Measurements from ENCODE around the gene COG7. TPM values are rescaled to one million over a fixed set of nuclear protein-coding genes. Genes with fewer than 3 reads are reported as not detected.

COG7 gene
- total RNA-seq, 1 experiment from 2014 or later = 22.1 TPM

GRCh38 chr16:23375643-23376042 lies 77.3 kb downstream of the COG7 start:
- no TSS peak for BruUV-seq (replicated peaks)
- H3K27me3 ChIP-seq (ENCODE audit: insufficient read depth, low read length) = no peaks in the 10 kb centered on the region
- no peaks in the 10 kb centered on the region for H3K4me1 ChIP-seq (ENCODE audit: control insufficient read depth in 1 of 2, insufficient read depth in 2 of 2, low read length in 2 of 2)
- H2AFZ ChIP-seq (ENCODE audit: low read depth, low read length, poor library complexity, severe bottlenecking) = no peak overlapping the region
- H3K4me2 ChIP-seq (ENCODE audit: low read length) = no peak overlapping the region
- no peak overlapping the region for H3K27ac ChIP-seq (ENCODE audit: low read depth, low read length)
- no peak for DNase-seq (ENCODE audit: low read depth, low spot score)
- ChIA-PET CTCF (no interaction called here), POLR2A (no interaction called here), RAD21 (ENCODE audit: low non-redundant PET in 1 of 2, low total read pairs in 2 of 2, uncharacterized antibody in 2 of 2, unreplicated experiment in 2 of 2) (no interaction called here)
- H4K20me1 ChIP-seq (ENCODE audit: insufficient read depth) = no peaks in the 10 kb centered on the region
- no peaks in the 10 kb centered on the region for H3K36me3 ChIP-seq (ENCODE audit: control insufficient read depth in 1 of 2, insufficient read depth in 2 of 2, low read length in 2 of 2)
- H3K4me3 ChIP-seq (replicated peaks in 1 of 2; ENCODE audit: low read depth in 1 of 2, low read length in 2 of 2) = no peak overlapping the region
- TF ChIP-seq EZH2 (IDR thresholded peaks at IDR 0.05) (no peak), YY1 (IDR thresholded peaks at IDR 0.05; ENCODE audit: extremely low read depth, insufficient replicate concordance, low read depth, low read length) (no peak), REST (IDR thresholded peaks at IDR 0.05; ENCODE audit: low read depth) (no peak), SP1 (IDR thresholded peaks at IDR 0.05; ENCODE audit: low read depth) (no peak), CEBPB (IDR thresholded peaks at IDR 0.05; ENCODE audit: low read depth) (no peak), ATF3 (IDR thresholded peaks at IDR 0.05) (no peak), SIN3A (IDR thresholded peaks at IDR 0.05; ENCODE audit: low read depth) (no peak), SRF (IDR thresholded peaks at IDR 0.05; ENCODE audit: low read depth) (no peak), ZNF274 (IDR thresholded peaks at IDR 0.05; ENCODE audit: low read depth, low read length) (no peak), RAD21 (IDR thresholded peaks at IDR 0.05; ENCODE audit: low read depth) (no peak), TCF7L2 (IDR thresholded peaks at IDR 0.05; ENCODE audit: borderline replicate concordance, extremely low read depth, insufficient read depth, insufficient read length) (no peak), EGR1 (IDR thresholded peaks at IDR 0.05; ENCODE audit: low read depth) (no peak), EZH2phosphoT487 (IDR thresholded peaks at IDR 0.05; ENCODE audit: borderline replicate concordance) (no peak), POLR2A (IDR thresholded peaks at IDR 0.05; ENCODE audit: borderline replicate concordance, extremely low read depth, insufficient read depth, insufficient read length) (no peak), ELF1 (IDR thresholded peaks at IDR 0.05; ENCODE audit: borderline replicate concordance, low read depth) (no peak), ZFX (IDR thresholded peaks at IDR 0.05) (no peak), CBX3 (IDR thresholded peaks at IDR 0.05; ENCODE audit: low read depth) (no peak), JUND (IDR thresholded peaks at IDR 0.05) (no peak)
- TF ChIP-seq, protein P1, sequence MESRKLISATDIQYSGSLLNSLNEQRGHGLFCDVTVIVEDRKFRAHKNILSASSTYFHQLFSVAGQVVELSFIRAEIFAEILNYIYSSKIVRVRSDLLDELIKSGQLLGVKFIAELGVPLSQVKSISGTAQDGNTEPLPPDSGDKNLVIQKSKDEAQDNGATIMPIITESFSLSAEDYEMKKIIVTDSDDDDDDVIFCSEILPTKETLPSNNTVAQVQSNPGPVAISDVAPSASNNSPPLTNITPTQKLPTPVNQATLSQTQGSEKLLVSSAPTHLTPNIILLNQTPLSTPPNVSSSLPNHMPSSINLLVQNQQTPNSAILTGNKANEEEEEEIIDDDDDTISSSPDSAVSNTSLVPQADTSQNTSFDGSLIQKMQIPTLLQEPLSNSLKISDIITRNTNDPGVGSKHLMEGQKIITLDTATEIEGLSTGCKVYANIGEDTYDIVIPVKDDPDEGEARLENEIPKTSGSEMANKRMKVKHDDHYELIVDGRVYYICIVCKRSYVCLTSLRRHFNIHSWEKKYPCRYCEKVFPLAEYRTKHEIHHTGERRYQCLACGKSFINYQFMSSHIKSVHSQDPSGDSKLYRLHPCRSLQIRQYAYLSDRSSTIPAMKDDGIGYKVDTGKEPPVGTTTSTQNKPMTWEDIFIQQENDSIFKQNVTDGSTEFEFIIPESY (IDR thresholded peaks at IDR 0.05; ENCODE audit: extremely low read depth, insufficient replicate concordance, low read length) = no peak
- TF ChIP-seq, protein P2, sequence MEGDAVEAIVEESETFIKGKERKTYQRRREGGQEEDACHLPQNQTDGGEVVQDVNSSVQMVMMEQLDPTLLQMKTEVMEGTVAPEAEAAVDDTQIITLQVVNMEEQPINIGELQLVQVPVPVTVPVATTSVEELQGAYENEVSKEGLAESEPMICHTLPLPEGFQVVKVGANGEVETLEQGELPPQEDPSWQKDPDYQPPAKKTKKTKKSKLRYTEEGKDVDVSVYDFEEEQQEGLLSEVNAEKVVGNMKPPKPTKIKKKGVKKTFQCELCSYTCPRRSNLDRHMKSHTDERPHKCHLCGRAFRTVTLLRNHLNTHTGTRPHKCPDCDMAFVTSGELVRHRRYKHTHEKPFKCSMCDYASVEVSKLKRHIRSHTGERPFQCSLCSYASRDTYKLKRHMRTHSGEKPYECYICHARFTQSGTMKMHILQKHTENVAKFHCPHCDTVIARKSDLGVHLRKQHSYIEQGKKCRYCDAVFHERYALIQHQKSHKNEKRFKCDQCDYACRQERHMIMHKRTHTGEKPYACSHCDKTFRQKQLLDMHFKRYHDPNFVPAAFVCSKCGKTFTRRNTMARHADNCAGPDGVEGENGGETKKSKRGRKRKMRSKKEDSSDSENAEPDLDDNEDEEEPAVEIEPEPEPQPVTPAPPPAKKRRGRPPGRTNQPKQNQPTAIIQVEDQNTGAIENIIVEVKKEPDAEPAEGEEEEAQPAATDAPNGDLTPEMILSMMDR (IDR thresholded peaks at IDR 0.05 in 2 of 3, conservative IDR thresholded peaks at IDR 0.05 in 1 of 3; ENCODE audit: borderline replicate concordance in 1 of 3, insufficient read depth in 1 of 3, low read depth in 2 of 3, low read length in 2 of 3) = no peak
- H3K9me2 ChIP-seq (ENCODE audit: insufficient read depth) = no peaks in the 10 kb centered on the region
- no peaks in the 10 kb centered on the region for H3K9me3 ChIP-seq (ENCODE audit: control insufficient read depth in 1 of 2, insufficient read depth in 1 of 2, low read depth in 1 of 2, low read length in 2 of 2)
- no peak for ATAC-seq
- no peaks in the 10 kb centered on the region for H3K79me2 ChIP-seq (ENCODE audit: insufficient read depth, low read length)
- intact Hi-C loops (cut with micrococcal nuclease) = no loop called here
- H3K9ac ChIP-seq (ENCODE audit: low read length) = no peak overlapping the region

All from HCT116 (cell line).